Measurements from ENCODE around the gene TPM1. TPM values are rescaled to one million over a fixed set of nuclear protein-coding genes. Genes with fewer than 3 reads are reported as not detected.

TPM1 gene
- total RNA-seq, 4 donors from 2014 or later: 116 to 307 (median 226) TPM

DNA sequence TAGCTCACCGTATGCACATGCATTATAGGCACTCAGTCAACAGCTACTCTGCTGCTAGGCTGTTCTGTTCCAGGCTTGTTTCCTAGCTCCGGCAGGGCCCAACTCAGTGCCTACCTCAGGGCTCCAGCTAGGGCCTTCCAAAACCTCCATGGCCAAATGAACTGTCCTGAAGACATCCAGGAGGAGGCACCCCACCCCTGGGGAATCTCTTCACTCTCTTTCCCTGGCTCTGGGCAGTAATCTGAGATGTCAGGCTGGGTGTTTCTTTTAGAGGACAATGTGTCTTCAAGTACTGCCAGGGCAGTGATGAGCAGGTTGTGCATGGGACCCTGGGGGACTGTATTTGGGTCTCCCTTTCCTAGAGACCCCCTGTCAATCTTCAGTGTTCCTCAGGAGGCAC, 38.3 kb upstream of the TPM1 start:
- no peak for DNase-seq
- intact Hi-C loops (cut with DNase I): no loop called here
- TF ChIP-seq POLR2A (IDR thresholded peaks at IDR 0.05) (no peak), CTCF (IDR thresholded peaks at IDR 0.05) (no peak)
- Histone ChIP-seq H3K36me3 (no peaks in the 10 kb centered on the region), H3K27me3 (no peaks in the 10 kb centered on the region), H3K9me3 (no peaks in the 10 kb centered on the region), H3K27ac (no peak overlapping the region), H3K4me3 (replicated peaks in 1 of 3) (no peak overlapping the region), H3K4me1 (no peaks in the 10 kb centered on the region)
- 81 to 86% methylated on average over 2 of the region's 2 CpGs for WGBS, 2 donors

GRCh38 chr15:63006032-63006878, 36.3 kb upstream of the TPM1 start:
- TF ChIP-seq CTCF (IDR thresholded peaks at IDR 0.05) (no peak), POLR2A (IDR thresholded peaks at IDR 0.05) (no peak)
- WGBS, 2 donors: 74 to 87% methylated on average over 8 of the region's 8 CpGs
- H3K9me3 ChIP-seq: no peaks in the 10 kb centered on the region
- no peak overlapping the region for H3K27ac ChIP-seq
- no peaks in the 10 kb centered on the region for H3K36me3 ChIP-seq
- H3K4me1 ChIP-seq: no peaks in the 10 kb centered on the region
- H3K4me3 ChIP-seq (replicated peaks in 1 of 3): no peak overlapping the region
- intact Hi-C loops (cut with DNase I): no loop called here
- no peaks in the 10 kb centered on the region for H3K27me3 ChIP-seq
- DNase-seq: no peak

DNA sequence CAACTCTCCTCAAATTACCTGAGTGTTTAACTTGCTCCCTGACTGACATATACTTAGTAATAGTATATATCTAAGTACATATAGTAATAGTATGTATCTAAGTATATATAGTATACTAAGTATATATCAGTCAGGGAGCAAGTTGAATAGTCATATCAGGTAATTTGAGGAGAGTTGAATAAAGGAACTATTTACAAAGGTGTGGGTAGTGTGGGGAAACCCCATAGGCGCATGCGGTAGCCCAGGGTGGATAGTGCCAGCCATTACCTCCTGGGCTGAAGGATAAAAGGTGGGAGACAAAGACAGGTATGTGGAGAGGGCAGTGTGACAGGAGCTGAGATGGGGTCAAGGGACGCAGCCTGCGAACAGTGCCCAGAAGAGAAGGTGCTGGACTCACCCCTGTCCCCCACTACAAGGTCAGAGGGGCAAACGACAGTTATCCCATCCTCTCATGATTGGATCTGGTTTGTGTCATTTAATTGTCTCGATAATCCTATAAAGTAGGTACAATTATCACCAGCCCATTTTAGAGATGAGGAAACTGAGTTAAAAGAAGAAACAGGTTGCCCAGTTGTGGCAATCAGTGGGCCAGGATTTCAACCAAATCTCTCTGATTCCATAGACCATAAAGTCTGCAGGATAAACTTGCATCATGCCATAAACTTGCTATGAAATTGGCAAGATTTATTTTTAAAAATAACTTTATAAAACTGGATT, 34.1 kb upstream of the TPM1 start:
- no peak for DNase-seq
- H3K27me3 ChIP-seq: no peaks in the 10 kb centered on the region
- intact Hi-C loops (cut with DNase I): no loop called here
- TF ChIP-seq POLR2A (IDR thresholded peaks at IDR 0.05) (no peak), CTCF (IDR thresholded peaks at IDR 0.05) (no peak)
- no peaks in the 10 kb centered on the region for H3K9me3 ChIP-seq
- 96% methylated on average over 6 of the region's 6 CpGs for WGBS, 2 donors
- no peak overlapping the region for H3K27ac ChIP-seq
- no peak overlapping the region for H3K4me3 ChIP-seq (replicated peaks in 1 of 3)
- no peaks in the 10 kb centered on the region for H3K36me3 ChIP-seq
- no peaks in the 10 kb centered on the region for H3K4me1 ChIP-seq

DNA sequence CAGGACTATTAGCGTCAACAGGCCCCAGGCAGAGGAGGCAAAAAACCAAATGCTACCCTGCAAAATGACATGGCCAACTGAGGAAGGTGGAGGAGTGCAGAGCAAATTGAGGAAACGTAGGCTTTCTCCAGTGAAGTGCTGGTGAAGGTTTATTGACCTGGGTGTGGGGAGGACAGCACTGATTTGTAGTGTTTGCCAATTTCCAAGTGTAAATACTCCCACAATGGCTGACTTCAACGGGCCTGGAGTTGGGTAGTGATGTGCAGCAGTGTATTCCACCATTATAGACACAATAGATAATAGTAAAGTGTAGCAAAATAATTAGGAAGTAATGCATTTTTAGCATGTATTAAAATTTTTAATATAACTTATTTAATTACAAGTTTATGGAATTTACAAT, 32.2 kb upstream of the TPM1 start:
- intact Hi-C loops (cut with DNase I): no loop called here
- H3K27ac ChIP-seq: no peak overlapping the region

More for the DNA sequence above, 32.2 kb upstream of the TPM1 start:
- Histone ChIP-seq H3K27me3 (no peaks in the 10 kb centered on the region), H3K4me1 (no peaks in the 10 kb centered on the region), H3K4me3 (replicated peaks in 1 of 3) (no peak overlapping the region), H3K36me3 (no peaks in the 10 kb centered on the region), H3K9me3 (no peaks in the 10 kb centered on the region)
- DNase-seq: no peak
- 85 to 93% methylated on average over 3 of the region's 3 CpGs for WGBS, 2 donors
- TF ChIP-seq CTCF (IDR thresholded peaks at IDR 0.05): no peak
- no peak for TF ChIP-seq POLR2A (IDR thresholded peaks at IDR 0.05)
